ENCODE data around the gene CLTRN. TPM values are rescaled to one million over a fixed set of nuclear protein-coding genes. Genes with fewer than 3 reads are reported as not detected.

Gene CLTRN
- total and polyA plus RNA-seq, 2 donors (not counting 3 experiments of a cell fraction or from before 2014, with no cell fraction given): 0.04 TPM; not detected in 1

DNA sequence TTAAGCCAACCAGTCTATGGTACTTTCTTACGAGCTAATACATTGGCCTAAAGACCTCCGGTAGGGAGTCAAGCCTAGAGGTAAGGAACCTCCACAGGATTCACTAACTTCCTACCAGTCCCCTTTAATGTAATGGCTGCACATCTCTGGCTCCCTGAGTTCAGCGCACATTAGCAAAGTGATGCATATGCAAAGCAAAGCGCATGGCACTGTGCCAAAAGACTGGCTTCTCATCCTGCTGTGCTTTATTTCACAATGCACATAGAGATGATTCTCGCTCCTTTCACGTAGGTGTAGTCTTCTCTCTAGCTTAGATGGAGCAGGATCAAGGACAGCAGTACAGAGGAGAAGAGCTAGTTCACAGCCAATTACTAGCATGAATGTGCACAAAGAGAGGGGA is 14.6 kb upstream of the CLTRN start:
- peaks cover 28% of the 10 kb centered on the region for H3K79me2 ChIP-seq (ENCODE audit: control insufficient read depth, insufficient read depth, low read length)
- H3K9ac ChIP-seq (replicated peaks; ENCODE audit: extremely low read depth, insufficient read depth, low read length): no peak overlapping the region
- H4K20me1 ChIP-seq (replicated peaks; ENCODE audit: control insufficient read depth, extremely low read depth, insufficient read depth, low read length): no peaks in the 10 kb centered on the region
- H3K4me2 ChIP-seq (ENCODE audit: insufficient read depth, low read length): no peak overlapping the region
- DNase-seq (ENCODE audit: low read depth, low spot score) (no peak), FAIRE-seq (no peak)
- no peaks in the 10 kb centered on the region for H3K27me3 ChIP-seq (ENCODE audit: control insufficient read depth in 2 of 2, insufficient read depth in 2 of 2, low read length in 2 of 2)
- POLR2A ChIA-PET: no interaction called here
- dilution Hi-C loops (cut with MboI; ENCODE audit: extremely low pct_ligation_motif_present, low sequenced_read_pairs): no loop called here
- no peaks in the 10 kb centered on the region for H3K9me1 ChIP-seq (replicated peaks; ENCODE audit: control insufficient read depth, extremely low read depth, insufficient read depth, low read length)
- TF ChIP-seq POLR2A (IDR thresholded peaks at IDR 0.05; ENCODE audit: low read depth, low read length) (no peak), MYC (IDR thresholded peaks at IDR 0.05; ENCODE audit: low read depth, low read length) (no peak)
- TF ChIP-seq, protein P1, sequence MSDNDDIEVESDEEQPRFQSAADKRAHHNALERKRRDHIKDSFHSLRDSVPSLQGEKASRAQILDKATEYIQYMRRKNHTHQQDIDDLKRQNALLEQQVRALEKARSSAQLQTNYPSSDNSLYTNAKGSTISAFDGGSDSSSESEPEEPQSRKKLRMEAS (IDR thresholded peaks at IDR 0.05; ENCODE audit: insufficient read depth, insufficient read length): no peak
- peaks cover 8% of the 10 kb centered on the region for H3K4me1 ChIP-seq (ENCODE audit: control insufficient read depth, extremely low read depth, insufficient read depth, low read length)
- BruUV-seq (replicated peaks): no TSS peak
- H3K27ac ChIP-seq (ENCODE audit: insufficient read depth, low read depth, low read length): no peak overlapping the region
- no peaks in the 10 kb centered on the region for H3K9me3 ChIP-seq (replicated peaks; ENCODE audit: control insufficient read depth, insufficient read depth, low read length)
- no peak overlapping the region for H3K4me3 ChIP-seq (replicated peaks in 1 of 3; ENCODE audit: insufficient read depth in 1 of 3, low read depth in 1 of 3, low read length in 3 of 3)
- intact Hi-C loops (cut with micrococcal nuclease): no loop called here
- H2AFZ ChIP-seq (ENCODE audit: low read depth, low read length): no peak overlapping the region
- peaks cover 0 to 2% of the 10 kb centered on the region in 2 experiments for H3K36me3 ChIP-seq (ENCODE audit: control insufficient read depth in 2 of 2, extremely low read depth in 1 of 2, insufficient read depth in 2 of 2, low read length in 2 of 2)
- CTCF ChIA-PET: no interaction called here

DNA sequence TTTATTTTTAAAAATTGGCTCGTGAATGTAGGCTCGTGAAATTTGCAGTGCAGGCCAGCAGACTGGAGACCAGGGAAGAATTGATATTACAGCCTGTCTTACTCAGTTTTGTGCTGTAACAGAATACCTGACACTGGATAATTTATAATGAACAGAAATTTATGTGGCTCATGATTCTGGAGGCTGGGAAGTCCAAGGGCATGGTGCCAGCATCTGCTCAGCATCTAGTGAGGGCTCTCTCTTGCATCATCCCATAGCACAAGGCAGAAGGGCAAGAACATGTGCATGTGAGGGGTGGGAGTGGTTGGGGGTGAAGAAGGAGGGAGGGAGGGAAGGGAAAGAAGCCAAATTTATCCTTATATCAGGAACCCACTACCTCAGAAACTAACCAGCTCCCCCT is 13.7 kb upstream of the CLTRN start:
- no TSS peak for BruUV-seq (replicated peaks)
- peaks cover 12% of the 10 kb centered on the region for H3K4me1 ChIP-seq (ENCODE audit: control insufficient read depth, extremely low read depth, insufficient read depth, low read length)
- no peak overlapping the region for H3K4me2 ChIP-seq (ENCODE audit: insufficient read depth, low read length)
- H2AFZ ChIP-seq (ENCODE audit: low read depth, low read length): no peak overlapping the region
- H3K79me2 ChIP-seq (ENCODE audit: control insufficient read depth, insufficient read depth, low read length): peaks cover 28% of the 10 kb centered on the region
- dilution Hi-C loops (cut with MboI; ENCODE audit: extremely low pct_ligation_motif_present, low sequenced_read_pairs): no loop called here
- no peaks in the 10 kb centered on the region for H3K9me3 ChIP-seq (replicated peaks; ENCODE audit: control insufficient read depth, insufficient read depth, low read length)
- no peaks in the 10 kb centered on the region for H3K27me3 ChIP-seq (ENCODE audit: control insufficient read depth in 2 of 2, insufficient read depth in 2 of 2, low read length in 2 of 2)
- FAIRE-seq (no peak), DNase-seq (ENCODE audit: low read depth, low spot score) (no peak)
- H3K36me3 ChIP-seq (ENCODE audit: control insufficient read depth in 2 of 2, extremely low read depth in 1 of 2, insufficient read depth in 2 of 2, low read length in 2 of 2): peaks cover 0 to 2% of the 10 kb centered on the region in 2 experiments
- TF ChIP-seq MYC (IDR thresholded peaks at IDR 0.05; ENCODE audit: low read depth, low read length) (no peak), FOS (IDR thresholded peaks at IDR 0.05; ENCODE audit: borderline replicate concordance, insufficient read depth, low read length) (no peak), POLR2AphosphoS5 (IDR thresholded peaks at IDR 0.05; ENCODE audit: insufficient read depth, low read depth, low read length) (no peak), CTCF (IDR thresholded peaks at IDR 0.05; ENCODE audit: extremely low read depth in 1 of 2, insufficient read depth in 1 of 2, low read depth in 1 of 2, low read length in 2 of 2) (no peak), GATA2 (IDR thresholded peaks at IDR 0.05; ENCODE audit: insufficient read depth, insufficient read length, low read depth, low read length) (no peak), EZH2 (IDR thresholded peaks at IDR 0.05; ENCODE audit: borderline replicate concordance, low read depth, low read length, severe bottlenecking) (no peak)
- no peaks in the 10 kb centered on the region for H3K9me1 ChIP-seq (replicated peaks; ENCODE audit: control insufficient read depth, extremely low read depth, insufficient read depth, low read length)
- H3K9ac ChIP-seq (replicated peaks; ENCODE audit: extremely low read depth, insufficient read depth, low read length): no peak overlapping the region
- H4K20me1 ChIP-seq (replicated peaks; ENCODE audit: control insufficient read depth, extremely low read depth, insufficient read depth, low read length): no peaks in the 10 kb centered on the region
- CTCF ChIA-PET: no interaction called here
- intact Hi-C loops (cut with micrococcal nuclease): no loop called here
- POLR2A ChIA-PET: no interaction called here
- no peak overlapping the region for H3K4me3 ChIP-seq (replicated peaks in 1 of 3; ENCODE audit: insufficient read depth in 1 of 3, low read depth in 1 of 3, low read length in 3 of 3)
- H3K27ac ChIP-seq (ENCODE audit: insufficient read depth, low read depth, low read length): no peak overlapping the region
